IMR-90 (cell line): Measurements from ENCODE around the gene RIMBP3C.
"Not testable (repeated sequence)": the region's sequence is repeated elsewhere in the genome, so short reads cannot be mapped to it uniquely, and the experiment has no call there.

ENCODE experiments used
- BHLHE40 ChIP-seq: fragments of 150-350 bp; IDR thresholded peaks from 2 replicates; pipeline ENCODE4 v1.6.1; 2016; ENCODE audit warnings: mild to moderate bottlenecking, low read depth, low read length
- CEBPB ChIP-seq: IDR thresholded peaks from 2 replicates; pipeline ENCODE4 v1.6.1; 2012; ENCODE audit warnings: low read depth, low read length, improper control_type of control experiment
- CTCF ChIP-seq: conservative IDR thresholded peaks from 2 replicates; pipeline ENCODE4 v1.5.1; 2012; ENCODE audit warnings: mild to moderate bottlenecking, low read depth, low read length, improper control_type of control experiment
- MAZ ChIP-seq: IDR thresholded peaks from 2 replicates; pipeline ENCODE4 v1.6.1; 2012; ENCODE audit warnings: low read depth, mild to moderate bottlenecking, low read length, improper control_type of control experiment, moderate library complexity, borderline replicate concordance
- RAD21 ChIP-seq: IDR thresholded peaks from 2 replicates; pipeline ENCODE4 v1.6.1; 2012; ENCODE audit warnings: low read length, improper control_type of control experiment
- RFX5 ChIP-seq: IDR thresholded peaks from 2 replicates; pipeline ENCODE4 v1.8.0; 2012; ENCODE audit warnings: low read depth, mild to moderate bottlenecking, low read length, moderate library complexity

- TF ChIP-seq RFX5, RAD21, CTCF, MAZ, BHLHE40, CEBPB: not testable (repeated sequence)
Observed at GRCh38 chr22:21569076-21569427, 17.8 kb upstream of the RIMBP3C start.
